GM12878 (cell line): ENCODE results near the gene GFPT1. TPM values are rescaled to one million over a fixed set of nuclear protein-coding genes. Genes with fewer than 3 reads are reported as not detected.
A peak's percentile ranks its signal among the peaks of the same experiment; 100 is the strongest.

ENCODE experiments used
- ATAC-seq: fragments of 200-7000 bp; cut with Tn5 transposase; 3 replicates; pipeline ENCODE4 v1.9.1; 2020; ENCODE audit warnings: mild to moderate bottlenecking, moderate library complexity
- BruUV-seq: library from RNA; stranded (reverse); fragments of 400-500 nt; replicated peaks from 2 replicates; lab custom pipeline; 2021; lab: Mats Ljungman, UMichigan
- CTCF ChIA-PET: fragments of 300-600 bp; sonication (Branson Sonifier 250); formaldehyde crosslinking; extraction: SDS; loops from one replicate; lab custom pipeline; 2021; ENCODE audit warnings: inconsistent platforms; lab: Yijun Ruan, JAX
- POLR2A ChIA-PET: fragments of 350-600 bp; formaldehyde crosslinking; extraction: SDS; loops from one replicate; lab custom pipeline; 2021; ENCODE audit warnings: inconsistent platforms; lab: Charles Lee
- RAD21 ChIA-PET: fragments of 300-600 bp; sonication (Branson Sonifier 250); formaldehyde crosslinking; loops from one replicate; lab custom pipeline; 2023; ENCODE audit warnings: antibody characterized with exemption; ENCODE audit not compliant: unreplicated experiment; lab: Charles Lee
- SMC1A ChIA-PET: fragments of 300-600 bp; sonication (Branson Sonifier 250); formaldehyde crosslinking; loops from one replicate; lab custom pipeline; 2023; ENCODE audit not compliant: unreplicated experiment, uncharacterized antibody; lab: Charles Lee
- DNase-seq: peaks from one replicate; pipeline ENCODE4 v3.0.0-alpha.2; 2011; ENCODE audit warnings: low read depth, low spot score
- FAIRE-seq: peaks from 3 replicates; lab custom pipeline; 2011; peaks lifted over from hg19 to GRCh38; lab: Jason Lieb, UNC
- H2AFZ ChIP-seq: 2 replicates; pipeline ENCODE4 v1.6.0; 2011; ENCODE audit warnings: low read depth, low read length, control low read depth; ENCODE audit not compliant: control insufficient read depth
- H3K27ac ChIP-seq: 2 replicates; pipeline ENCODE4 v1.5.1; 2011; ENCODE audit warnings: control low read depth; ENCODE audit not compliant: control insufficient read depth, insufficient read depth
- H3K27me3 ChIP-seq, 2 experiments: replicated peaks in 1 of 2; 2 replicates each; pipeline versions ENCODE4 v1.6.0 to v1.6.1; 2011; ENCODE audit warnings: low read length in 1 of 2; ENCODE audit not compliant: control insufficient read depth in 2 of 2, insufficient read depth in 2 of 2
- H3K36me3 ChIP-seq, 2 experiments: 2 replicates each; pipeline ENCODE4 v1.5.1; 2011; ENCODE audit warnings: low read length in 1 of 2; ENCODE audit not compliant: control insufficient read depth in 2 of 2, insufficient read depth in 2 of 2
- H3K4me1 ChIP-seq: 2 replicates; pipeline ENCODE4 v1.6.1; 2011; ENCODE audit warnings: mild to moderate bottlenecking, low read length, moderate library complexity, mixed read lengths; ENCODE audit not compliant: control insufficient read depth, insufficient read depth
- H3K4me2 ChIP-seq: 2 replicates; pipeline ENCODE4 v1.6.0; 2011; ENCODE audit warnings: control low read depth; ENCODE audit not compliant: control insufficient read depth, insufficient read depth
- H3K4me3 ChIP-seq: fragments of 200-600 bp; sonication (generic); 2 replicates; pipeline ENCODE4 v1.5.1; 2016
- H3K79me2 ChIP-seq: 2 replicates; pipeline ENCODE4 v1.6.0; 2011; ENCODE audit warnings: low read length; ENCODE audit not compliant: control insufficient read depth, insufficient read depth
- H3K9ac ChIP-seq: 2 replicates; pipeline ENCODE4 v1.8.0; 2011; ENCODE audit warnings: low read length, control low read depth, mixed read lengths; ENCODE audit not compliant: control insufficient read depth, insufficient read depth
- H3K9me3 ChIP-seq: replicated peaks from 3 replicates; pipeline ENCODE4 v1.5.1; 2011; ENCODE audit warnings: mild to moderate bottlenecking, low read length; ENCODE audit not compliant: control insufficient read depth, insufficient read depth
- H4K20me1 ChIP-seq: 2 replicates; pipeline ENCODE4 v1.6.0; 2011; ENCODE audit not compliant: control insufficient read depth, insufficient read depth
- HDGF ChIP-seq: fragments of 450-650 bp; IDR thresholded peaks from 2 replicates; pipeline ENCODE4 v1.6.1; 2016; ENCODE audit warnings: antibody characterized with exemption
- RB1 ChIP-seq: fragments of 450-650 bp; formaldehyde crosslinking; IDR thresholded peaks from 2 replicates; pipeline ENCODE4 v1.6.1; 2017; ENCODE audit warnings: mild to moderate bottlenecking, borderline replicate concordance
- ZNF384 ChIP-seq: IDR thresholded peaks from 2 replicates; pipeline ENCODE4 v1.6.1; 2012; ENCODE audit warnings: low read depth, mild to moderate bottlenecking, low read length, improper control_type of control experiment, borderline replicate concordance
- WGBS: methylation state at CpG from one replicate; pipeline ENCODE4 v1.1.6; 2016; ENCODE audit warnings: low lambda C conversion rate; ENCODE audit not compliant: insufficient replicate concordance, insufficient coverage; ENCODE audit errors: missing lambda C conversion rate; 5-methylcytosine and 5-hydroxymethylcytosine counted together
- in situ Hi-C: fragments of 300-500 bp; cut with MboI; formaldehyde crosslinking; loops from 9 replicates; pipeline ENCODE4 v1.14.3; 2018; ENCODE audit warnings: mixed read lengths
- intact Hi-C: fragments of 100-400 bp; cut with micrococcal nuclease; formaldehyde crosslinking; loops from one replicate; pipeline ENCODE4 v1.14.2; 2022; ENCODE audit not compliant: unreplicated experiment
- polyA plus RNA-seq, 11 experiments: library from polyadenylated mRNA; depleted of rRNA in 4 of 11; unstranded in 6 of 11; stranded (reverse) in 5 of 11; fragments of >200 nt; fragmentation: Nextera tagmentation in 4 of 11; fragmentation: Illumina TruSeq in 1 of 11; extraction: Ambion mirVana in 4 of 11; extraction: Trizol in 1 of 11; gene quantifications; 1 replicate in 1 of 11; 2 replicates in 10 of 11; pipeline versions ENCODE4 v1.2.1 to v1.2.3, GENCODE V29; 2011 to 2016; ENCODE audit warnings: inconsistent platforms in 2 of 11, missing spikeins in 2 of 11, low read depth in 1 of 11
- total RNA-seq, 4 experiments: library from RNA; depleted of rRNA in 3 of 4; stranded (reverse); fragments of >200 nt in 3 of 4; fragmentation: Illumina TruSeq in 1 of 4; extraction: Trizol in 1 of 4; gene quantifications; 2 replicates each; pipeline versions ENCODE4 v1.2.1 to v1.2.3, GENCODE V29; 2013 to 2021
- TF ChIP-seq, protein P1 (sequence below): IDR thresholded peaks from 2 replicates; pipeline ENCODE4 v1.6.1; 2011; ENCODE audit warnings: low read depth, mild to moderate bottlenecking, low read length, moderate library complexity, borderline replicate concordance; ENCODE audit errors: extremely low read depth

GFPT1 gene
- total and polyA plus RNA-seq, 10 of the 15 experiments (the other 5 are each of a cell fraction or from before 2014, with no cell fraction given): 10.1 to 95.2 (median 24.5) TPM

DNA sequence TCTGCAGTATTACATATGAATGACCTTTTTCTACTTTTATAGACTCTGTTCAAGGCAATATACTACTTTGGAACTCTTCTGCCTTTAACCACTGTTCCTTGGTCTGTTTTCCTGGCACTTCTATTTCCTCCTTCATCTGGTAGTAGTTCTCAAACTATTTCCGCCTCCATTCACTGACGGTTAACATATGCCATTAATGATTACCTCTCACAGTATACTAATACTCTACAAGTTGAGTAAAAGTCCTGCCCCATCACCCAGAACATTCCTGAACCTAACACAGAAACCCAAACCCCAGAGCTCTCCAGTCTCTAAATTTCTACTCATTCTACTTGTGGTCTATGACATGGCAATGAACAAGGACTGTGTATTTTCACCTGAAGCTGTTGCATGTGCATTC is 4.5 kb downstream of the GFPT1 start:
- Histone ChIP-seq H3K79me2 (peaks cover 95% of the 10 kb centered on the region), H3K27ac (no peak overlapping the region), H3K27me3 (no peaks in the 10 kb centered on the region), H4K20me1 (no peaks in the 10 kb centered on the region; the same call in 1 of the 2 replicates), H3K9me3 (no peaks in the 10 kb centered on the region), H2AFZ (no peak overlapping the region), H3K36me3 (peaks cover 0 to 6% of the 10 kb centered on the region in 2 experiments; a peak in 1 of 4 replicates), H3K4me3 (peak overlapping the region; percentile 49), H3K9ac (no peak overlapping the region), H3K4me1 (no peaks in the 10 kb centered on the region), H3K4me2 (peak overlapping the region; percentile 81)
- POLR2A ChIA-PET: interaction anchor here (0.5 to 1.0 kb wide), 2 partner anchors 16 to 118 kb away, joined by 3 to 4 read pairs; no protein-coding TSS in a partner anchor
- intact Hi-C loops: loop anchor here (10.0 kb wide), 1 partner anchor 262 kb away; the partner anchor contains the start of gene AAK1
- 0 out of 2 replicates have a peak, but pooled peaks have one; percentile 29 for TF ChIP-seq HDGF
- no peak for TF ChIP-seq RB1
- CTCF ChIA-PET: interaction anchor here (1.1 kb wide), 1 partner anchor 179 kb away, joined by 3 read pairs; no protein-coding TSS in a partner anchor
- ATAC-seq (no peak; the same call in 2 of the 3 replicates), DNase-seq (no peak), FAIRE-seq (no peak)
- BruUV-seq: TSS peak; percentile 14
- in situ Hi-C loops: no loop called here
- 94% methylated on average over 2 of the region's 2 CpGs for WGBS
- SMC1A ChIA-PET: no interaction called here
- RAD21 ChIA-PET: interaction anchor here (1.6 kb wide), 1 partner anchor 55 kb away, joined by 6 read pairs; the partner anchor contains the start of gene NFU1

DNA sequence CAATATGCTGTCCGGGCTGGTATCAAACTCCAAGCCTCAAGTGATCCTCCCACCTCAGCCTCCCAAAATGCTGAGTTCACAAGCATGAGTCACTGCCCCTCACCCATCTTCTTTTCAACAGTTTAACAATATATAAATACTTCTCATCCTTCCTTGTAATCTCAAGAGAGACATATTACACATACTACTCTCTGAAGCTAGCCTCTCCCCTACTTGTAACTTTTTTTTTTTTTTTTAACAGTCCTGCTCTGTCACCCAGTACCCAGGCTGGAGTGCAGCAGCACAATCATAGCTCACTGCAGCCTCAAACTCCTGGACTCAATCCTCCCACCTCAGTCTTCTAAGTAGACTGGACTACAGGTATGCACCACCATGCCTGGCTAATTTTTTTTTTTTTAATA is 5.7 kb downstream of the GFPT1 start:
- 0 out of 2 replicates have a peak overlapping the region, but pooled peaks have one; percentile 81 for H3K4me2 ChIP-seq
- ChIA-PET RAD21 (interaction anchor here (1.8 kb wide), 1 partner anchor 184 kb away, joined by 9 read pairs; no protein-coding TSS in a partner anchor), CTCF (interaction anchor here (0.7 to 1.5 kb wide), 4 partner anchors 10 to 184 kb away, joined by 3 to 5 read pairs (median 4); partner anchors contain the start of gene NFU1)

More for the DNA sequence above, 5.7 kb downstream of the GFPT1 start:
- no peaks in the 10 kb centered on the region for H3K27me3 ChIP-seq
- BruUV-seq: no TSS peak
- SMC1A ChIA-PET: interaction anchor here (0.6 to 1.4 kb wide), 7 partner anchors 9 to 917 kb away, joined by 3 to 7 read pairs (median 3); no protein-coding TSS in a partner anchor
- no peak overlapping the region for H2AFZ ChIP-seq
- TF ChIP-seq, protein P1, sequence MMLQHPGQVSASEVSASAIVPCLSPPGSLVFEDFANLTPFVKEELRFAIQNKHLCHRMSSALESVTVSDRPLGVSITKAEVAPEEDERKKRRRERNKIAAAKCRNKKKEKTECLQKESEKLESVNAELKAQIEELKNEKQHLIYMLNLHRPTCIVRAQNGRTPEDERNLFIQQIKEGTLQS: no peak
- TF ChIP-seq ZNF384: 0 out of 2 replicates have a peak, but pooled peaks have one; percentile 5
- TF ChIP-seq, all 136 proteins: peak for 1
- H4K20me1 ChIP-seq: no peaks in the 10 kb centered on the region; the same call in 1 of the 2 replicates
- intact Hi-C loops (loop anchor here (10.0 kb wide), 1 partner anchor 263 kb away; the partner anchor contains the start of gene AAK1), in situ Hi-C loops (no loop called here)
- H3K9me3 ChIP-seq: no peaks in the 10 kb centered on the region
- no peak overlapping the region for H3K27ac ChIP-seq
- no peaks in the 10 kb centered on the region for H3K4me1 ChIP-seq
- POLR2A ChIA-PET: interaction anchor here (0.7 to 1.7 kb wide), 4 partner anchors 12 to 94 kb away, joined by 3 to 6 read pairs (median 4); partner anchors contain the start of gene NFU1
- 100% methylated on average over 1 of the region's 1 CpG for WGBS
- no peak for DNase-seq
- no peak overlapping the region for H3K4me3 ChIP-seq
- H3K36me3 ChIP-seq: peaks cover 0 to 6% of the 10 kb centered on the region in 2 experiments; a peak in 1 of 4 replicates
- ATAC-seq: peak; percentile 30
- FAIRE-seq: no peak
- no peak overlapping the region for H3K9ac ChIP-seq
- peaks cover 88% of the 10 kb centered on the region for H3K79me2 ChIP-seq
